Large intestine (tissue), 3 donors: Measurements from ENCODE around the gene GPR78. TPM values are rescaled to one million over a fixed set of nuclear protein-coding genes. Genes with fewer than 3 reads are reported as not detected.

ENCODE experiments used
- DNase-seq, 2 donors: peaks; one replicate each; pipeline versions ENCODE4 v3.0.0 to v3.0.0-alpha.2; 2013
- H3K27ac ChIP-seq: one replicate; pipeline ENCODE4 v1.5.1; 2013; ENCODE audit warnings: low read length
- H3K27me3 ChIP-seq: 2 replicates; pipeline ENCODE4 v1.6.1; 2013; ENCODE audit warnings: low read length; ENCODE audit not compliant: control insufficient read depth, insufficient read depth
- H3K36me3 ChIP-seq: 2 replicates; pipeline ENCODE4 v1.6.1; 2013; ENCODE audit warnings: low read length; ENCODE audit not compliant: control insufficient read depth, insufficient read depth
- H3K4me1 ChIP-seq: one replicate; pipeline ENCODE4 v1.6.1; 2013; ENCODE audit warnings: low read length; ENCODE audit not compliant: control insufficient read depth, insufficient read depth
- H3K4me3 ChIP-seq: one replicate; pipeline ENCODE4 v1.5.1; 2013; ENCODE audit warnings: low read length
- H3K9me3 ChIP-seq: one replicate; pipeline ENCODE4 v1.6.1; 2013; ENCODE audit warnings: mild to moderate bottlenecking, low read depth, low read length, moderate library complexity; ENCODE audit not compliant: control insufficient read depth
- WGBS: methylation state at CpG from one replicate; pipeline ENCODE4 v1.1.5; 2013; ENCODE audit warnings: low lambda C conversion rate; ENCODE audit not compliant: insufficient coverage; 5-methylcytosine and 5-hydroxymethylcytosine counted together
- polyA plus RNA-seq: library from polyadenylated mRNA; unstranded; fragments of 120-200 nt; gene quantifications from one replicate; pipeline ENCODE4 v1.2.1, GENCODE V29; 2013

Gene GPR78
- polyA plus RNA-seq, 1 donor, result 0.09 TPM

- Histone ChIP-seq H3K27ac (no peak overlapping the region), H3K4me1 (no peaks in the 10 kb centered on the region), H3K27me3 (no peaks in the 10 kb centered on the region), H3K4me3 (no peak overlapping the region), H3K36me3 (no peaks in the 10 kb centered on the region), H3K9me3 (no peaks in the 10 kb centered on the region)
- WGBS, result no CpG with 5 or more reads among the region's 13 CpGs
- DNase-seq, result no peak
Observed at GRCh38 chr4:8600266-8600665, 20.1 kb downstream of the GPR78 start.

- Histone ChIP-seq H3K4me3 (no peak overlapping the region), H3K27ac (no peak overlapping the region), H3K36me3 (no peaks in the 10 kb centered on the region), H3K27me3 (no peaks in the 10 kb centered on the region), H3K9me3 (no peaks in the 10 kb centered on the region), H3K4me1 (no peaks in the 10 kb centered on the region)
- no CpG with 5 or more reads among the region's 12 CpGs for WGBS
- DNase-seq, result no peak
Observed at GRCh38 chr4:8600686-8601085, 20.5 kb downstream of the GPR78 start.

- Histone ChIP-seq H3K9me3 (no peaks in the 10 kb centered on the region), H3K36me3 (no peaks in the 10 kb centered on the region), H3K27me3 (no peaks in the 10 kb centered on the region), H3K4me3 (no peak overlapping the region), H3K4me1 (no peaks in the 10 kb centered on the region), H3K27ac (no peak overlapping the region)
- no CpG with 5 or more reads among the region's 23 CpGs for WGBS
- no peak for DNase-seq
Observed at GRCh38 chr4:8601086-8601485, 20.9 kb downstream of the GPR78 start.

- no CpG with 5 or more reads among the region's 10 CpGs for WGBS
- H3K4me1 ChIP-seq, result no peaks in the 10 kb centered on the region
- H3K27ac ChIP-seq, result no peak overlapping the region
- no peaks in the 10 kb centered on the region for H3K9me3 ChIP-seq
- H3K4me3 ChIP-seq, result no peak overlapping the region
- H3K36me3 ChIP-seq, result no peaks in the 10 kb centered on the region
- no peak for DNase-seq
- no peaks in the 10 kb centered on the region for H3K27me3 ChIP-seq
Observed at GRCh38 chr4:8601556-8601955, 21.4 kb downstream of the GPR78 start.

DNA sequence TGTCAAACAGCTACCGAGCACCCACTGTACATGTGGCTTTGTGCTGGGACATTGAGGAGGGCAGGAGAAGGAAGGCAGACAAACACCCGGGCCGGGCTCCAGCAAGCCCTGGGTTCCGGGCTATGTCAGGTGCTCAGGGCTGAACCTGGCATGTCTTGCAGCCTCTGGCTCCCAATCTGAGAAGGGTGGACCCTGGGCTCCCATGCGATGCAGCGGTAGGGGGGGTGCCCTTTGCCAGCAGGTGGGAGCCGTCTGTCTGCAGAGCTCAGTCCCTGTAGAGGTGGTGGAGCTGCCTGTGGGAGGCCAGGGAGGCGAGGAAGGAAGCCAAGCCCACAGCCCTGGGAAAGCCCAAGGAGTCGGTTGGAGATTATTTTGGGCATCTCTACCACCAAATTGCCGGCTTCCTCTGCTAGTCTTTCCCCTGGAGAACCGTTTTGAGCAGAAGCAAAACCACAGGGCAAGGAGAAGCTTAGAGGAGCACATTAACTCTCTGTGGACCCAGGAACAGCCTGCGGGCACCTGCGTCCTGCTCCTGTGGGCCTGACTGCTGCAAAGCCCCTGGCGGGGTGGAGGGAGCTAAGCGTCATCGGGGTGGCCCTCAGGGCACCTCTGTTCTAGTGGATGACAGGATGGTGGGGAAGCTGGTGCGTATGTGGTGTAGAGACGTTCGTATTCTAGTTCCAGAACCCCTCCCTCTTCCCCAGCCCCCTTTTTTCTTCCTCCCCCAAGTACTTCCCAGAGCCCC, 22.7 kb downstream of the GPR78 start:
- no CpG with 5 or more reads among the region's 19 CpGs for WGBS
- Histone ChIP-seq H3K27me3 (no peaks in the 10 kb centered on the region), H3K36me3 (no peaks in the 10 kb centered on the region), H3K9me3 (no peaks in the 10 kb centered on the region), H3K4me1 (no peaks in the 10 kb centered on the region), H3K27ac (no peak overlapping the region), H3K4me3 (no peak overlapping the region)
- DNase-seq, result no peak

DNA sequence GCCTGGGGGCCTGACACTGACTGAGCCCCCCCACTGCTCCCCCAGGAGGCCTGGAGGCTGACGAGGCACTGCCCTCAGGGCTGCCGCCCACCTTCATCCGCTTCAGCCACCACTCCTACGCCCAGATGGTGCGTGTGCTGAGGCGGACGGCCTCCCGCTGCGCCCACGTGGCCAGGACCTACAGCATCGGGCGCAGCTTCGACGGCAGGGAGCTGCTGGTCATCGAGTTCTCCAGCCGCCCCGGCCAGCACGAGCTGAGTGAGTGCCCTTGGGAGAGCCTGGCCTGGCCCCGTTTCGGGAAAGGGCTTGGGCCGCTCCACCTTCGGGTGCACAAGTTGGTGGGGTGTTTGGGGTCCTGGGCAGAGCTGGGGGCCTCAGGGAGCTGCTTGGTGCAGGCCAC, 23.7 kb downstream of the GPR78 start:
- Histone ChIP-seq H3K9me3 (no peaks in the 10 kb centered on the region), H3K4me3 (no peak overlapping the region), H3K27me3 (no peaks in the 10 kb centered on the region), H3K27ac (no peak overlapping the region), H3K4me1 (no peaks in the 10 kb centered on the region), H3K36me3 (no peaks in the 10 kb centered on the region)
- no CpG with 5 or more reads among the region's 22 CpGs for WGBS
- no peak for DNase-seq

- Histone ChIP-seq H3K9me3 (no peaks in the 10 kb centered on the region), H3K36me3 (no peaks in the 10 kb centered on the region)
- 100% methylated on average over 1 of the region's 1 CpG for WGBS
Observed at GRCh38 chr4:8605289-8605688, 25.1 kb downstream of the GPR78 start.

GRCh38 chr4:8606476-8606875, 26.3 kb downstream of the GPR78 start:
- no CpG with 5 or more reads among the region's 26 CpGs for WGBS

More at GRCh38 chr4:8605289-8605688, 25.1 kb downstream of the GPR78 start:
- Histone ChIP-seq H3K4me1 (no peaks in the 10 kb centered on the region), H3K27me3 (no peaks in the 10 kb centered on the region), H3K27ac (no peak overlapping the region), H3K4me3 (no peak overlapping the region)
- DNase-seq, result no peak

GRCh38 chr4:8606966-8607365, 26.8 kb downstream of the GPR78 start:
- H3K9me3 ChIP-seq, result no peaks in the 10 kb centered on the region
- DNase-seq, result no peak
- H3K27ac ChIP-seq, result no peak overlapping the region
- no CpG with 5 or more reads among the region's 10 CpGs for WGBS
- H3K27me3 ChIP-seq, result no peaks in the 10 kb centered on the region
- H3K4me1 ChIP-seq, result no peaks in the 10 kb centered on the region
- H3K36me3 ChIP-seq, result no peaks in the 10 kb centered on the region
- no peak overlapping the region for H3K4me3 ChIP-seq

More at GRCh38 chr4:8606476-8606875, 26.3 kb downstream of the GPR78 start:
- Histone ChIP-seq H3K27me3 (no peaks in the 10 kb centered on the region), H3K4me1 (no peaks in the 10 kb centered on the region), H3K9me3 (no peaks in the 10 kb centered on the region), H3K27ac (no peak overlapping the region), H3K36me3 (no peaks in the 10 kb centered on the region), H3K4me3 (no peak overlapping the region)
- DNase-seq, result no peak

GRCh38 chr4:8607603-8608481, 27.6 kb downstream of the GPR78 start:
- no CpG with 5 or more reads among the region's 42 CpGs for WGBS
- Histone ChIP-seq H3K36me3 (no peaks in the 10 kb centered on the region), H3K9me3 (no peaks in the 10 kb centered on the region), H3K4me3 (no peak overlapping the region), H3K27me3 (no peaks in the 10 kb centered on the region), H3K27ac (no peak overlapping the region), H3K4me1 (no peaks in the 10 kb centered on the region)
- no peak for DNase-seq
